Tibial artery (tissue), 4 donors: ENCODE data around the gene C3AR1.

ENCODE experiments used
- DNase-seq, 2 donors: peaks; one replicate each; pipeline ENCODE4 v3.0.0-alpha.2; 2019
- H3K27ac ChIP-seq, 2 donors: fragments of 200-600 bp; sonication (generic) in 1 of 2; 1 replicate in 1 of 2; 2 replicates in 1 of 2; pipeline ENCODE4 v1.5.1; 2018 to 2019; ENCODE audit warnings: mild to moderate bottlenecking in 1 of 2
- H3K27me3 ChIP-seq, 2 donors: fragments of 200-600 bp; sonication (generic) in 1 of 2; one replicate each; pipeline versions ENCODE4 v1.5.1 to v1.6.0; 2016 to 2019
- H3K36me3 ChIP-seq, 3 donors: fragments of 200-600 bp; sonication (generic) in 2 of 3; one replicate each; pipeline ENCODE4 v1.5.1; 2016 to 2019; ENCODE audit warnings: mild to moderate bottlenecking in 2 of 3
- H3K4me1 ChIP-seq, 4 donors: fragments of 200-600 bp; sonication (generic) in 2 of 4; 1 replicate in 3 of 4; 2 replicates in 1 of 4; pipeline ENCODE4 v1.5.1; 2016 to 2019
- H3K4me3 ChIP-seq, 2 donors: fragments of 200-600 bp; sonication (generic) in 1 of 2; 1 replicate in 1 of 2; 2 replicates in 1 of 2; pipeline ENCODE4 v1.5.1; 2018 to 2019; ENCODE audit warnings: mild to moderate bottlenecking in 2 of 2
- H3K9me3 ChIP-seq, 3 donors: fragments of 200-600 bp; sonication (generic) in 1 of 3; one replicate each; pipeline ENCODE4 v1.5.1; 2016 to 2019
- intact Hi-C: fragments of 100-400 bp; cut with DNase I; formaldehyde crosslinking; loops from one replicate; pipeline ENCODE4 v1.15.0; 2023; ENCODE audit warnings: low total_unique reads
- TF ChIP-seq, protein P1 (sequence below), 2 experiments: fragments of 200-600 bp in 1 of 2; fragments of 450-650 bp in 1 of 2; IDR thresholded peaks; one replicate each; pipeline ENCODE4 v1.5.1; 2017 to 2019; ENCODE audit warnings: antibody characterized with exemption in 2 of 2, mild to moderate bottlenecking in 1 of 2, moderate library complexity in 1 of 2

The C3AR1 gene

DNA sequence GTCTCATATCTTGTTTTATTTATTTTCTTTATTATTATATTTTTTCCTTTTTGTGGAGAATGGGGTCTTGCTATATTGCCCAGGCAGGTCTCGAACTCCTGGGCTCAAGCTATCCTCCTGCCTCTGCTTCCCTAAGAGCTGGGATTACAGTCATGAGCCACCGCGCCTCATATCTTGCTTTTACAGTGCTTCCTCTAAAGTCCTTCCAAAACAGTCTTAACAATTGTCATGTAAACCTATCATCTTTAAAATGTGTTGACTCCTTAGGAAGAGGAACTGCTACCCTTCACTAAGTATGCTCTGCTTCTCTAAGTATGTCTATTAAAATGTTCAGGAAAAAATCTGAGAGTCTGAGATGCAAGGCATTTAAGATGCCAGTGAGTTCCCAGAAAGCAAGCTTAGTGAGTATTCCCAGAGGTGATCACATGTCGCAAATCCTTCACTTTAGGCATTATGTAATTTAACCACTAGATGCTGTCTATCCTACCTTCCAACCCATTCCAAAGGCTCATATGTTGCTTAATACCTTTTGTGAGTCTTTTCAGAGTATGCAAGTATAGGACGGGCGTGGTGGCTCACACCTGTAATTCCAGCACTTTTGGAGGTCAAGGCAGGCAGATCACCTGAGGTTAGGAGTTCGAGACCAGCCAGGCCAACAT lies 53.4 kb downstream of the C3AR1 start:
- Histone ChIP-seq H3K4me1 (no peaks in the 10 kb centered on the region), H3K9me3 (no peaks in the 10 kb centered on the region), H3K36me3 (no peaks in the 10 kb centered on the region), H3K27ac (no peak overlapping the region), H3K4me3 (no peak overlapping the region), H3K27me3 (peaks cover 0 to 46% of the 10 kb centered on the region in 2 donors)
- DNase-seq, result no peak
- intact Hi-C loops, result no loop called here
- TF ChIP-seq, protein P1, sequence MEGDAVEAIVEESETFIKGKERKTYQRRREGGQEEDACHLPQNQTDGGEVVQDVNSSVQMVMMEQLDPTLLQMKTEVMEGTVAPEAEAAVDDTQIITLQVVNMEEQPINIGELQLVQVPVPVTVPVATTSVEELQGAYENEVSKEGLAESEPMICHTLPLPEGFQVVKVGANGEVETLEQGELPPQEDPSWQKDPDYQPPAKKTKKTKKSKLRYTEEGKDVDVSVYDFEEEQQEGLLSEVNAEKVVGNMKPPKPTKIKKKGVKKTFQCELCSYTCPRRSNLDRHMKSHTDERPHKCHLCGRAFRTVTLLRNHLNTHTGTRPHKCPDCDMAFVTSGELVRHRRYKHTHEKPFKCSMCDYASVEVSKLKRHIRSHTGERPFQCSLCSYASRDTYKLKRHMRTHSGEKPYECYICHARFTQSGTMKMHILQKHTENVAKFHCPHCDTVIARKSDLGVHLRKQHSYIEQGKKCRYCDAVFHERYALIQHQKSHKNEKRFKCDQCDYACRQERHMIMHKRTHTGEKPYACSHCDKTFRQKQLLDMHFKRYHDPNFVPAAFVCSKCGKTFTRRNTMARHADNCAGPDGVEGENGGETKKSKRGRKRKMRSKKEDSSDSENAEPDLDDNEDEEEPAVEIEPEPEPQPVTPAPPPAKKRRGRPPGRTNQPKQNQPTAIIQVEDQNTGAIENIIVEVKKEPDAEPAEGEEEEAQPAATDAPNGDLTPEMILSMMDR (IDR thresholded peaks at IDR 0.05), result no peak

DNA sequence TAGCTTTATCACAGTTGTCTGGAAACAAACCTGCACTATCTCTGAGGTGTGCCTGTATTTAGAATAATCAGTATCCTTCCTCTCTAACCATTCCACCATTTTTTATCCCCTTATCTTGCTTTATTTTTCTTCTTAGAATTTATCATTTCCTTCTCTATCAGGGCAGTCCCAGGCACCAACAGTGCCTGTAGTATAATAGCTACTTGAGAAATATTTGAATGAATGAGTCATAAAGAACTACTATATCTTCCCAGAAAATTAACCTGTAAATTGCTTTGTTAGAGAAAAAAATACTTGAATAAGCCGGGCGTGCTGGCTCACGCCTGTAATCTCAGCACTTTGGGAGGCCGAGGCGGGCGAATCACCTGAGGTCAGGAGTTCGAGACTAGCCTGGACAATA lies 54.8 kb downstream of the C3AR1 start:
- Histone ChIP-seq H3K27me3 (peaks cover 0 to 37% of the 10 kb centered on the region in 2 donors), H3K9me3 (no peaks in the 10 kb centered on the region), H3K4me3 (no peak overlapping the region), H3K36me3 (no peaks in the 10 kb centered on the region), H3K27ac (no peak overlapping the region), H3K4me1 (no peaks in the 10 kb centered on the region)
- no peak for DNase-seq
- TF ChIP-seq, protein P1 (IDR thresholded peaks at IDR 0.05), result no peak
- intact Hi-C loops, result no loop called here
